Activated CD8-positive, alpha-beta memory T cell treated with anti-CD3 and anti-CD28 coated beads for 4 hours (primary cell): ENCODE measurements around the gene SCPEP1.
"Not testable (repeated sequence)": the region's sequence is repeated elsewhere in the genome, so short reads cannot be mapped to it uniquely, and the experiment has no call there.

Experiments used
- DNase-seq, 2 donors: peaks; one replicate each; pipeline ENCODE4 v3.0.0-alpha.2; 2020; ENCODE audit warnings: low read depth in 2 of 2

SCPEP1 gene

GRCh38 chr17:56965241-56965640 is 12.7 kb upstream of the SCPEP1 start:
- not testable (repeated sequence) for DNase-seq

DNA sequence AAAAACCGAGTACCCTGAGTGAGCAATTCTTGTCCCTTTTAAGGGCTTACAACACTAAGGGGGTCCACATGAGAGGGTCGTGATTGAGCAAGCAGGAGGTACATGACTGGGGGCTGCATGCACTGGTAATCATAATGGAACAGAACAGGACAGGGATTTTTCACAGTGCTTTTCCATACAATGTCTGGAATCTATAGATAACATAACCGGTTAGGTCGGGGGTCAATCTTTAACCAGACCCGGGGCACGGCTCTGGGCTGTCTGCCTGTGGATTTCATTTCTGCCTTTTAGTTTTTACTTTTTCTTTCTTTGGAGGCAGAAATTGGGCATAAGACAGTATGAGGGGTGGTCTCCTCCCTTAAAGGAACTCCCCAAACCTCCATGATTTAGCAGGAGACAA is 12.2 kb upstream of the SCPEP1 start:
- DNase-seq, result not testable (repeated sequence)

- DNase-seq, result no peak
Measured at GRCh38 chr17:56966338-56966737, 11.6 kb upstream of the SCPEP1 start.

GRCh38 chr17:56970974-56971373 is 7.0 kb upstream of the SCPEP1 start:
- no peak for DNase-seq

- no peak for DNase-seq
Measured at GRCh38 chr17:56972111-56972730, 5.7 kb upstream of the SCPEP1 start.

GRCh38 chr17:56973520-56973919 is 4.4 kb upstream of the SCPEP1 start:
- DNase-seq, result no peak

GRCh38 chr17:56974055-56974454 is 3.9 kb upstream of the SCPEP1 start:
- DNase-seq, result no peak

GRCh38 chr17:56975656-56976055 is 2.3 kb upstream of the SCPEP1 start:
- no peak for DNase-seq

DNA sequence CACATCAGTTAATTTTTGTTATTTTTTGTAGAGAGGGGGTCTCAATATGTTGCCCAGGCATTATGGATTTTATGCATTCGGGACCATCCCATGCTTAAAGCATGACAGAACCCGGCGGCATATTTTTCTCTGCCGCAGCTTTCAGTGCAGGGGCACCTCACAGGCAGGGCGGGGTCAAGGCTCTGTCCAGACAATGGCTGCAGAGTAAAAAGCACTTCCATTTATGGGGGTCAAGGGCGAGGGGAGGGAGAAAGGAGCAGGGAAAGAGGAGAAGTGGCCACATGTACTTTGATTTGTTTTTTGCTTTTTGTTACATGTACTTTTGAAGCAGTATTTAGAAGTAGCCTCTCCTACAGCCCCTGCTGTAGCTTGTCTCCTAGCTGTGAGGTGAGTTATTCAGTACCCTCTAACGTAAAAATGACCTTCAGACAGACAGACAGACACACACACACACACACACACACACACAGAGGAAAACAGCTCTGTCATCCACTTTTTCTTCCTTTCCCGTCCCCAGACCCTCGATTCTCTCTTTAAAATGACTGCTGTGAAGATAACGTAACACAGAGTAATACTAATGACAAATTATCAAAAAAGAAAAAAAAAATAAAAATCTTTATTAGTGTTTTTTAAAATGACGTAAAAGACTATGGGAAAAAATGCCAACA is 856 bp upstream of the SCPEP1 start:
- DNase-seq, result no peak

DNA sequence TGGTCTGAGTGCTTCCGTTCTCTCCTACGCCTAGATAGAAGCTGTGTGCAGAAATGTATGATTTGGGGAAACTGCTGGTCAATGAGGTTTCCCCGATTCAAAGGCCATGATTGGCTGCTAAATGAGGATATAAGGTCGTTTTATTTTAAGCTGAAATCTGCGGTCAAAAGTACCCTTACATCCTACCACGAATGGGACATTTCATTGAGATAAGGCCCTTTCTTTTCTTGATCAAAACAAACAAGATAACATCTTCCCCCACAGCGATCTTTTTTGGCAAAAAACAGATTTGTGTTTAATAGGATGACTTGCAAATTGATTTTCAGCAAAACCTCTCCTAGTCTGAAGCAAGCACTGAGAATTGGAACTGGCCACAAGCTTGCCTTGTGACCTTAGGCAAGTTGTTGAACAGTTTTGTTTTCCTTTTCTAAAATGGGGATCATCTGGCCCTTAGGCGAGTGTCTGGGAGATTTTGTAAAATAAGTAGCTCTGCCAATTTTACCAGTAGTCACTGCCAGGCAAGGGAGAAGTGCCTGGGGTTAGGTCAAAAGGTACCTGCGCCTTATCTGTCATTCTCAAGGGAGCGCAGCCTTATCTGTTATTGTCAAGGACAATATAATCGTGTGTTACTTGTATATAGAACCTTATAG is 635 bp downstream of the SCPEP1 start:
- DNase-seq, result no peak

DNA sequence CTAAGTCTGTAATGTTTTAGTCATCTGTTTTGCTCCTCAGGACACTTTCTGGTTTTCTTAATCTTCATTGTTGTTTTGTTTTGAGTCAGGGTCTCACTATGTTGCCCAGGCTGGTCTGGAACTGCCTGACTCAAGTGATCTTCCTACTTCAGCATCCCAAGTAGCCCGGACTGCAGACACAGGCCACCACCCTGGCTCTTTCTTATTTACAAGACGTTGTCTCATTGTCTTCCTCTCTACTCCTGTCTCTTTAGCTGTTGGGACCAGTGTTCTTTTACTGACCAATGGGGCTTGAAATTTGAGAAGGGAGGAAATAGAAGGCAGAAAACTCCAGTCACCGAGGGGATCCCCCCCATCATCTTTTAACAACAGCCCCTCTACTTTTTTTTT is 1.2 kb downstream of the SCPEP1 start:
- no peak for DNase-seq

DNA sequence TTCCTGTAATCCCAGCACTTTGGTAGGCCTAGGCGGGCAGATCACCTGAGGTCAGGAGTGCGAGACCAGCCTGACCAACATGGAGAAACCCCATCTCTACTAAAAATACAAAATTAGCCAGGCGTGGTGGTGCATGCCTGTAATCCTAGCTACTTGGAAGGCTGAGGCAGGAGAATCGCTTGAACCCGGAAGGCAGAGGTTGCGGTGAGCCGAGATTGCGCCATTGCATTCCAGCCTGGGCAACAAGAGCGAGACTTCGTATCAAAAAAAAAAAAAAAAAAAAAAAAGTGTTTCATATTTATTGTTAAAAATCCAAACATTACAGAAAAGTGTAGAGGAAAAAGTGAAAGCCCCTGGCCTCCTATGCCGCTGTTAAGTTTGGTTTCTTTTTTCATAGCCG is 2.6 kb downstream of the SCPEP1 start:
- not testable (repeated sequence) for DNase-seq

DNA sequence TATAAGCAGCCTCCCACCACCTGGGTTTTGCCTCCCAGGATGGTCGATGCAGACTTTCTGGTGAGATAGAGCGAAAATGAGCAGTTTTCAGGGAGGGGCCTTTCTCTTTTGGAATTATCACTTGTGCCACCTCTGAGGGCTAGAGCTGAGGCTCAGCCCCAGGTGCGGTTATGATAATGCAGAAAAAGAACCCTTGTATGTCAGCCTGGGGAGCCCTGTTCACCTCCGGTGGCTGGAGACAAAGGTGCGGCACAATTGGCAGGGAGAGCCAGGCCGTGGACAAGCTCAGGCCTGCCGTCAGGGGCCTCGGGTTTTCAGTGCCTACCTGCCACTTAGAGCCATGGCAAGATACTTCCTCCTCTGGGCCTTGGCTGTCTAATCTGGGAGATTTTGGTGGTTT is 4.4 kb downstream of the SCPEP1 start:
- DNase-seq, result no peak

- DNase-seq, result no peak
Measured at GRCh38 chr17:56983366-56983765, 5.4 kb downstream of the SCPEP1 start.

DNA sequence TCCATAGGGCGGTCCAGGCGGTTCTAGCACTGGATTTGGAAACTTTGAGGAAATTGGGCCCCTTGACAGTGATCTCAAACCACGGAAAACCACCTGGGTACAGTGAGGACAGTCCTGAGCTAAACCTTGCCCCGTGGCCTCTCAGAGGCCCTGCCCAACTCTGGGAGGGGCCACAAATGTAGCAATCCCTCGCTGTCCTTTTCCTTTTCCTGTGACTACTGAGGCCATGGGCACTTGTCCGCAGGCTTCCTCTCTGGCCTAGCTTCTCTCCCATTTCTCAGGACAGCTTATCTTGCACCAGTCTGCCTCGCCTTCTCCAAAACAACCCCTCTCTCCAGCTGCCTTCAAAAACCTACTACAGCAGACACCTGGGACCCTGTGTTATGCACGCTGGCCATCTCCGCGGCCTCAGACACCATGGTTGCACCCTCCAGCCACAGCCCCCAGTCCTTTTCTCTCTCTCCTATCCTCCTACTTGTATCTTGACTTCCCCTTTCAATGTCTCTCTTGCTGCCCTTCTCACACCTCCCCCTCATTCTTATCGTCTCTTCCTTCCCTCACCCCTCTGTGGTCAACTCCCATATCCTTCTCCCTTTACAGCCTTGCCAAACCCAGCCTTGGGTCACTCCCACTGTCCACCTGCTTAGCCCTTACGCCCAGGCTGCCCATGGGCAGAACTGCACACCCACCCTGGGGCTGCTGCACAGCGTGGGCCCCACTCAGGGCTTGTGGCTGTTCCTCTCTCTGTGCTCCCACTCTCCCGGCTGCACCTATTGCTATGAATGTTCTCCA is 7.6 kb downstream of the SCPEP1 start:
- DNase-seq, result no peak

- no peak for DNase-seq
Measured at GRCh38 chr17:56987283-56987834, 9.4 kb downstream of the SCPEP1 start.

DNA sequence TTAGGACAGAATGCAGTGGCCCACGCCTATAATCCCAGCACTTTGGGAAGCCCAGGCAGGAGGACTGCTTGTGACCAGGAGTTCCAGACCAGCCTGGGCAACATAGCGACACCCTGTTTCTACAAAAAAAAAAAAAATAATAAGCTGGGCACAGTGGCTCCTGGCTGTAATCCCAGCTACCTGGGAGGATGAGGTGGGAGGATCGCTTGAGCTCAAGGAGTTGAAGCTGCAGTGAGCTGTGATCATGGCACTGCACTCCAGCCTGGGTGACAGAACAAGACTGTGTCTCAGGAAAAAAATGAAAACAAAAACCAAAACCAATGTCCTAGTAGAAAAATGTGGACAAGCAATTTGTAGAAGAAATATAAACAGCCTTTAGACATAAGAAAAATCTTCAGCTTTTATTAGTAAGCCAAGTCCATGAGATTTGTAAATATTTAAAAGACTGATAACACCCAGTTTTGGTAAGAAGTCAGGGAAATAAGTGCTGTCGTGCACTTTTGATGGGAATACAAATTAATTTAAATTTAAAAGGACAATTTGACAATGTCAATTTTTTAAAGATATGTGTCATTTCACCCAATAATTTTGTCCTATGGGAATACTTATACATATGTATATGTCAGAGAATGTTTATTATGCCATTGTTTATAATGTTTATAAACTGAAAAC is 11.1 kb downstream of the SCPEP1 start:
- DNase-seq, result no peak

DNA sequence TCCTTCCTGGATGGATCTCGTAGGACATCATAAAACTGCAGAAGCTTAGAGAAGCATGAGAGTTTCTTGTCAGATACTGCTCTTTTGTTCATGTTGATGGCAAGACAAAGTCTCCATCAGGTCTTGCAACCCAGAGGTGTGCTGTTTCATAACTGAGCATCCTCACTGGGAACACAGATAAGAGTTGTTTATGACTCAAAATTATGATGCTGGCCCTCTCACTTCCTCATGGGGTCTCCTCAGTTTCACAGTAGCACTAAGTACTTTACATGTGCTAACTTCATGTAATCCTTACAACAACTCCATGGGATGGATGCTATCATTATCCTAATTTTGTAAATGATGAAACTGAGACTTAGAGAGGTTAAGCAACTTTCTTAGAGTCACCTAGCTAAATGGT is 14.4 kb downstream of the SCPEP1 start:
- DNase-seq, result no peak

GRCh38 chr17:56994009-56994792 is 16.3 kb downstream of the SCPEP1 start:
- DNase-seq, result no peak

GRCh38 chr17:56995766-56996165 is 17.8 kb downstream of the SCPEP1 start:
- DNase-seq, result no peak

GRCh38 chr17:56997313-56997712 is 19.4 kb downstream of the SCPEP1 start:
- no peak for DNase-seq
